PC-9 (cell line): ENCODE results near the gene MTMR10. TPM values are rescaled to one million over a fixed set of nuclear protein-coding genes. Genes with fewer than 3 reads are reported as not detected.

Source experiments
- BruUV-seq: library from RNA; stranded (reverse); fragments of 400-500 nt; replicated peaks from 2 replicates; lab custom pipeline; 2021; lab: Mats Ljungman, UMichigan
- CTCF ChIA-PET: fragments of 300-600 bp; sonication (Branson Sonifier 250); formaldehyde crosslinking; loops from one replicate; lab custom pipeline; 2022; ENCODE audit warnings: antibody characterized with exemption; lab: Charles Lee
- POLR2A ChIA-PET: fragments of 300-600 bp; sonication (Branson Sonifier 250); formaldehyde crosslinking; loops from one replicate; lab custom pipeline; 2022; ENCODE audit warnings: antibody characterized with exemption; ENCODE audit not compliant: unreplicated experiment; lab: Charles Lee
- DNase-seq, 2 experiments: peaks; one replicate each; pipeline versions ENCODE4 v3.0.0 to v3.0.0-alpha.2; 2015 to 2022; ENCODE audit warnings: mixed read lengths in 1 of 2
- H2AFZ ChIP-seq: fragments of 200-600 bp; sonication (generic); 2 replicates; pipeline ENCODE4 v1.8.1; 2017; ENCODE audit warnings: antibody characterized with exemption
- H3F3A ChIP-seq: fragments of 200-600 bp; sonication (generic); 2 replicates; pipeline ENCODE4 v1.8.1; 2017; ENCODE audit warnings: antibody characterized with exemption, mild to moderate bottlenecking, low read depth; ENCODE audit not compliant: insufficient read depth
- H3K27ac ChIP-seq: fragments of 200-600 bp; sonication (generic); 2 replicates; pipeline ENCODE4 v1.6.1; 2016; ENCODE audit warnings: mixed run types
- H3K27me3 ChIP-seq: fragments of 200-600 bp; sonication (generic); 2 replicates; pipeline ENCODE4 v1.6.1; 2016; ENCODE audit warnings: low read depth, mixed run types; ENCODE audit not compliant: insufficient read depth
- H3K36me3 ChIP-seq: fragments of 200-600 bp; sonication (generic); 2 replicates; pipeline ENCODE4 v1.6.1; 2016; ENCODE audit warnings: low read depth, mixed run types
- H3K4me1 ChIP-seq: fragments of 200-600 bp; sonication (generic); replicated peaks from 2 replicates; pipeline ENCODE4 v1.6.1; 2016; ENCODE audit warnings: mixed run types; ENCODE audit not compliant: insufficient read depth
- H3K4me2 ChIP-seq: fragments of 200-600 bp; sonication (generic); 2 replicates; pipeline ENCODE4 v1.6.1; 2017; ENCODE audit warnings: mixed run types
- H3K4me3 ChIP-seq: fragments of 200-600 bp; sonication (generic); 2 replicates; pipeline ENCODE4 v1.6.1; 2016; ENCODE audit warnings: mixed run types
- H3K79me2 ChIP-seq: fragments of 200-600 bp; sonication (generic); 2 replicates; pipeline ENCODE4 v1.6.1; 2017; ENCODE audit warnings: low read depth, mixed run types
- H3K9me2 ChIP-seq: fragments of 200-600 bp; sonication (generic); 2 replicates; pipeline ENCODE4 v1.8.1; 2017; ENCODE audit warnings: mild to moderate bottlenecking; ENCODE audit not compliant: insufficient read depth
- H3K9me3 ChIP-seq: fragments of 200-600 bp; sonication (generic); 2 replicates; pipeline ENCODE4 v1.8.1; 2016; ENCODE audit warnings: low read depth; ENCODE audit not compliant: insufficient read depth
- H4K20me1 ChIP-seq: fragments of 200-600 bp; sonication (generic); 2 replicates; pipeline ENCODE4 v1.8.1; 2017; ENCODE audit not compliant: insufficient read depth
- CTCF ChIP-seq: fragments of 200-600 bp; sonication (generic); conservative IDR thresholded peaks from 2 replicates; pipeline ENCODE4 v1.6.1; 2017; ENCODE audit warnings: mixed run types, antibody characterized with exemption, mild to moderate bottlenecking, moderate library complexity
- EZH2 ChIP-seq: fragments of 200-600 bp; sonication (generic); IDR thresholded peaks from 2 replicates; pipeline ENCODE4 v1.8.0; 2017; ENCODE audit warnings: antibody characterized with exemption, low read depth
- intact Hi-C: fragments of 100-400 bp; cut with micrococcal nuclease; formaldehyde crosslinking; loops from one replicate; pipeline ENCODE4 v1.10.0; 2022; ENCODE audit not compliant: unreplicated experiment
- total RNA-seq: library from RNA; stranded (reverse); gene quantifications from 2 replicates; pipeline ENCODE4 v1.2.3, GENCODE V29; 2021

MTMR10 gene
- total RNA-seq, 1 experiment from 2014 or later, result 6.2 TPM

GRCh38 chr15:30999729-31000128 is 8.3 kb upstream of the MTMR10 start:
- no peaks in the 10 kb centered on the region for H3K9me2 ChIP-seq
- H3K36me3 ChIP-seq, result no peaks in the 10 kb centered on the region
- ChIA-PET CTCF (no interaction called here), POLR2A (no interaction called here)
- no peak overlapping the region for H3K4me2 ChIP-seq
- H4K20me1 ChIP-seq, result no peaks in the 10 kb centered on the region
- H3K4me3 ChIP-seq, result no peak overlapping the region
- H3K79me2 ChIP-seq, result no peaks in the 10 kb centered on the region
- H3K27me3 ChIP-seq, result peaks cover 50% of the 10 kb centered on the region
- BruUV-seq, result no TSS peak
- H3K4me1 ChIP-seq, result no peaks in the 10 kb centered on the region
- TF ChIP-seq EZH2 (no peak), CTCF (no peak)
- no peak for DNase-seq
- no peaks in the 10 kb centered on the region for H3K9me3 ChIP-seq
- H3K27ac ChIP-seq, result no peak overlapping the region
- H2AFZ ChIP-seq, result no peak overlapping the region
- intact Hi-C loops, result no loop called here
- no peaks in the 10 kb centered on the region for H3F3A ChIP-seq

GRCh38 chr15:30997270-30997669 is 5.8 kb upstream of the MTMR10 start:
- H3K27me3 ChIP-seq, result peaks cover 28% of the 10 kb centered on the region
- H3F3A ChIP-seq, result 0 out of 2 replicates have a peak, but pooled peaks cover 6% of the 10 kb centered on the region
- H3K9me2 ChIP-seq, result no peaks in the 10 kb centered on the region
- no peak overlapping the region for H3K4me3 ChIP-seq
- no peak overlapping the region for H2AFZ ChIP-seq
- no peak for TF ChIP-seq EZH2
- no peaks in the 10 kb centered on the region for H3K9me3 ChIP-seq
- no peaks in the 10 kb centered on the region for H3K36me3 ChIP-seq
- BruUV-seq, result no TSS peak
- POLR2A ChIA-PET, result no interaction called here
- DNase-seq, result no peak
- no peak overlapping the region for H3K4me2 ChIP-seq
- intact Hi-C loops, result no loop called here
- H3K4me1 ChIP-seq, result no peaks in the 10 kb centered on the region
- CTCF ChIA-PET, result interaction anchor here (0.6 kb wide), 1 partner anchor 128 kb away, joined by 3 read pairs; no protein-coding TSS in a partner anchor
- H3K79me2 ChIP-seq, result no peaks in the 10 kb centered on the region
- H3K27ac ChIP-seq, result no peak overlapping the region
- H4K20me1 ChIP-seq, result no peaks in the 10 kb centered on the region

GRCh38 chr15:30992249-30992864 is 929 bp upstream of the MTMR10 start:
- CTCF ChIA-PET, result no interaction called here
- POLR2A ChIA-PET, result no interaction called here

More at GRCh38 chr15:30992249-30992864, 929 bp upstream of the MTMR10 start:
- H3K27ac ChIP-seq, result no peak overlapping the region
- 0 out of 2 replicates have a peak, but pooled peaks cover 6% of the 10 kb centered on the region for H3F3A ChIP-seq
- intact Hi-C loops, result loop anchor here (5.0 kb wide), 1 partner anchor 335 kb away; the partner anchor contains the start of gene KLF13
- no peaks in the 10 kb centered on the region for H3K9me2 ChIP-seq
- H2AFZ ChIP-seq, result peak overlapping the region; percentile 91
- H3K27me3 ChIP-seq, result no peaks in the 10 kb centered on the region
- peak overlapping the region; percentile 80; the same call in 1 of the 2 replicates for H3K4me3 ChIP-seq
- H3K79me2 ChIP-seq, result no peaks in the 10 kb centered on the region
- no peaks in the 10 kb centered on the region for H3K36me3 ChIP-seq
- no peak for TF ChIP-seq CTCF
- no peak for TF ChIP-seq EZH2
- BruUV-seq, result no TSS peak
- peak overlapping the region; percentile 75 for H3K4me2 ChIP-seq
- H4K20me1 ChIP-seq, result no peaks in the 10 kb centered on the region
- H3K4me1 ChIP-seq, result peaks cover 5% of the 10 kb centered on the region; the same call in 1 of the 2 replicates
- no peak for DNase-seq
- no peaks in the 10 kb centered on the region for H3K9me3 ChIP-seq
